ENCODE results near the gene AGAP1. TPM values are rescaled to one million over a fixed set of nuclear protein-coding genes. Genes with fewer than 3 reads are reported as not detected.

The AGAP1 gene
- total and polyA plus RNA-seq, 4 donors = 2.0 to 8.5 (median 5.4) TPM

GRCh38 chr2:235609321-235609720 lies 115.5 kb downstream of the AGAP1 start:
- no peak for DNase-seq (ENCODE audit: low spot score)
- TF ChIP-seq NR2F2 (IDR thresholded peaks at IDR 0.05) (no peak), JUND (IDR thresholded peaks at IDR 0.05) (no peak), REST (IDR thresholded peaks at IDR 0.05) (no peak), CTCF (IDR thresholded peaks at IDR 0.05; ENCODE audit: low read depth, low read length, missing input control) (no peak), FOXA1 (IDR thresholded peaks at IDR 0.05) (no peak), ATF3 (IDR thresholded peaks at IDR 0.05) (no peak), TAF1 (conservative IDR thresholded peaks at IDR 0.05) (no peak), EGR1 (IDR thresholded peaks at IDR 0.05; ENCODE audit: low read depth in 2 of 2) (no peak)
- Histone ChIP-seq H3K27me3 (ENCODE audit: control insufficient read depth in 4 of 4, insufficient read depth in 4 of 4, low read length in 3 of 4) (no peaks in the 10 kb centered on the region), H3K27ac (ENCODE audit: low read depth in 1 of 2, low read length in 2 of 2) (no peak overlapping the region), H3K4me3 (ENCODE audit: low read depth in 1 of 3, low read length in 3 of 3) (no peak overlapping the region), H3K36me3 (ENCODE audit: control insufficient read depth in 4 of 4, insufficient read depth in 3 of 4, low read depth in 1 of 4, low read length in 3 of 4) (no peaks in the 10 kb centered on the region), H3K4me1 (ENCODE audit: control insufficient read depth in 4 of 4, insufficient read depth in 4 of 4, low read length in 3 of 4) (peaks cover 2 to 11% (median 5%) of the 10 kb centered on the region in 4 donors), H3K9me3 (ENCODE audit: control insufficient read depth in 4 of 4, low read length in 3 of 4) (no peaks in the 10 kb centered on the region), H3K9ac (ENCODE audit: low read depth in 1 of 2, low read length in 2 of 2) (no peak overlapping the region)
- WGBS = 95% methylated on average over 11 of the region's 11 CpGs

GRCh38 chr2:235609746-235610145 lies 115.9 kb downstream of the AGAP1 start:
- no peak for DNase-seq (ENCODE audit: low spot score)
- Histone ChIP-seq H3K27ac (ENCODE audit: low read depth in 1 of 2, low read length in 2 of 2) (no peak overlapping the region), H3K9ac (ENCODE audit: low read depth in 1 of 2, low read length in 2 of 2) (no peak overlapping the region), H3K4me1 (ENCODE audit: control insufficient read depth in 4 of 4, insufficient read depth in 4 of 4, low read length in 3 of 4) (peaks cover 3 to 11% (median 8%) of the 10 kb centered on the region in 4 donors), H3K36me3 (ENCODE audit: control insufficient read depth in 4 of 4, insufficient read depth in 3 of 4, low read depth in 1 of 4, low read length in 3 of 4) (no peaks in the 10 kb centered on the region), H3K9me3 (ENCODE audit: control insufficient read depth in 4 of 4, low read length in 3 of 4) (no peaks in the 10 kb centered on the region), H3K27me3 (ENCODE audit: control insufficient read depth in 4 of 4, insufficient read depth in 4 of 4, low read length in 3 of 4) (no peaks in the 10 kb centered on the region), H3K4me3 (ENCODE audit: low read depth in 1 of 3, low read length in 3 of 3) (no peak overlapping the region)
- 92% methylated on average over 5 of the region's 5 CpGs for WGBS
- TF ChIP-seq REST (IDR thresholded peaks at IDR 0.05) (no peak), EGR1 (IDR thresholded peaks at IDR 0.05; ENCODE audit: low read depth in 2 of 2) (no peak), JUND (IDR thresholded peaks at IDR 0.05) (no peak), TAF1 (conservative IDR thresholded peaks at IDR 0.05) (no peak), HNF4A (conservative IDR thresholded peaks at IDR 0.05) (no peak), YY1 (IDR thresholded peaks at IDR 0.05) (no peak), ZBTB33 (IDR thresholded peaks at IDR 0.05) (no peak), ATF3 (IDR thresholded peaks at IDR 0.05) (no peak), CTCF (IDR thresholded peaks at IDR 0.05; ENCODE audit: low read depth, low read length, missing input control) (no peak), NR2F2 (IDR thresholded peaks at IDR 0.05) (no peak), RXRA (IDR thresholded peaks at IDR 0.05) (no peak), HNF4G (IDR thresholded peaks at IDR 0.05) (no peak)

Data from liver (tissue), 9 donors.